WERI-Rb-1 (cell line): ENCODE results near the gene CLNK.
A peak's percentile ranks its signal among the peaks of the same experiment; 100 is the strongest.

ENCODE experiments used
- DNase-seq: peaks from one replicate; pipeline ENCODE4 v3.0.0-alpha.2; 2020
- H3K27ac ChIP-seq: fragments of 250-450 bp; sonication (Bioruptor Pico); 2 replicates; pipeline ENCODE4 v1.5.1; 2020; ENCODE audit warnings: mild to moderate bottlenecking, moderate library complexity
- H3K27me3 ChIP-seq: fragments of 250-450 bp; sonication (Bioruptor Pico); 2 replicates; pipeline ENCODE4 v1.5.1; 2021; ENCODE audit warnings: mild to moderate bottlenecking, low read depth, moderate library complexity; ENCODE audit not compliant: insufficient read depth, severe bottlenecking
- H3K36me3 ChIP-seq: fragments of 250-450 bp; sonication (Bioruptor Pico); 2 replicates; pipeline ENCODE4 v1.5.1; 2020; ENCODE audit warnings: mild to moderate bottlenecking, moderate library complexity
- H3K4me3 ChIP-seq: 2 replicates; pipeline ENCODE4 v1.5.1; 2011; ENCODE audit warnings: low read depth, mild to moderate bottlenecking, control low read depth, low read length
- H3K9me3 ChIP-seq: fragments of 250-450 bp; sonication (Bioruptor Pico); 2 replicates; pipeline ENCODE4 v1.5.1; 2021; ENCODE audit warnings: mild to moderate bottlenecking, moderate library complexity; ENCODE audit not compliant: severe bottlenecking
- TF ChIP-seq, protein P1 (sequence below): IDR thresholded peaks from 2 replicates; pipeline ENCODE4 v1.5.1; 2011; ENCODE audit warnings: low read depth, mild to moderate bottlenecking, control low read depth, inconsistent platforms, low read length

Gene CLNK

GRCh38 chr4:10587296-10587695, 97.3 kb downstream of the CLNK start:
- no peak overlapping the region for H3K4me3 ChIP-seq
- no peak for DNase-seq
- no peaks in the 10 kb centered on the region for H3K9me3 ChIP-seq
- no peak overlapping the region for H3K27ac ChIP-seq
- no peaks in the 10 kb centered on the region for H3K36me3 ChIP-seq
- no peaks in the 10 kb centered on the region for H3K27me3 ChIP-seq
- TF ChIP-seq, protein P1, sequence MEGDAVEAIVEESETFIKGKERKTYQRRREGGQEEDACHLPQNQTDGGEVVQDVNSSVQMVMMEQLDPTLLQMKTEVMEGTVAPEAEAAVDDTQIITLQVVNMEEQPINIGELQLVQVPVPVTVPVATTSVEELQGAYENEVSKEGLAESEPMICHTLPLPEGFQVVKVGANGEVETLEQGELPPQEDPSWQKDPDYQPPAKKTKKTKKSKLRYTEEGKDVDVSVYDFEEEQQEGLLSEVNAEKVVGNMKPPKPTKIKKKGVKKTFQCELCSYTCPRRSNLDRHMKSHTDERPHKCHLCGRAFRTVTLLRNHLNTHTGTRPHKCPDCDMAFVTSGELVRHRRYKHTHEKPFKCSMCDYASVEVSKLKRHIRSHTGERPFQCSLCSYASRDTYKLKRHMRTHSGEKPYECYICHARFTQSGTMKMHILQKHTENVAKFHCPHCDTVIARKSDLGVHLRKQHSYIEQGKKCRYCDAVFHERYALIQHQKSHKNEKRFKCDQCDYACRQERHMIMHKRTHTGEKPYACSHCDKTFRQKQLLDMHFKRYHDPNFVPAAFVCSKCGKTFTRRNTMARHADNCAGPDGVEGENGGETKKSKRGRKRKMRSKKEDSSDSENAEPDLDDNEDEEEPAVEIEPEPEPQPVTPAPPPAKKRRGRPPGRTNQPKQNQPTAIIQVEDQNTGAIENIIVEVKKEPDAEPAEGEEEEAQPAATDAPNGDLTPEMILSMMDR, result no peak

DNA sequence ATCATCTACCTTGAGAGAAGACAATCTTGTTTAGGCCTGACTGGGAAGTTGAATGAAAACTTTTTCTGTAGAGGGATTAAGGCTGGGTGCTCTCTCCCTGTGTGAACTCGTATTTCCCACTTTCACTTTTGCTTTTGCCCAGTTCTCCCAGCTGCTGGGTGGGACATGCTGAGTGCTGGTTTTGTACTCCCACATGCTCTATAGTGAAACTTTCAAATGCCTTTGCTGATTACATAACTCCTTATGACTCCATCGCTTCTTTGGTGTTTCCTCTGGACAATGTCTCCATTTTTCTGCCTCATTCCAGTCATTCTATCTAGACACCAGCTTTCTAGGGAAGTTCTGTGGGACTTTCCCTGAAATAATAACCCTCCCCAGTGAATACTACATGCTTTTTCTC, 100.5 kb downstream of the CLNK start:
- Histone ChIP-seq H3K4me3 (no peak overlapping the region), H3K9me3 (no peaks in the 10 kb centered on the region), H3K27me3 (no peaks in the 10 kb centered on the region), H3K27ac (no peak overlapping the region), H3K36me3 (no peaks in the 10 kb centered on the region)
- TF ChIP-seq, protein P1, result no peak
- DNase-seq, result no peak

DNA sequence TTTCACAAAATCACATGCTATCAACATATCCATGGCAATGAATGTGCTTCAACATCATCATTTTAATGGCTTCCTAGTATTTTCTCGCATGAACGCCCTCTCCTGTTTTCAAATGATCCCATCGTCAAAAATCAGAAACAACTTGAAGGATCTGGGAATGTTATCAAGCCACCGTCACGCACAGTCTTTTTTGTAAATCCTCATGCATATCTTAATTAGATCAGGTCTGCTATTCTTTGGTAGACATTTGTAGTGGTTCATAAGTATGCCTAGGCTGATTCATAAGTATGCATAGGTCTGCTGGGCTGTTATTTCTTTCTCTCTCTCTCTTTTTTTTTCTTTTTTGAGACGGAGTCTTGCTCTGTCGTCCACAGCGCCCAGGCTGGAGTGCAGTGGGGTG, 101.6 kb downstream of the CLNK start:
- TF ChIP-seq, protein P1, result no peak
- DNase-seq, result no peak
- Histone ChIP-seq H3K9me3 (no peaks in the 10 kb centered on the region), H3K27ac (no peak overlapping the region), H3K27me3 (no peaks in the 10 kb centered on the region), H3K4me3 (no peak overlapping the region), H3K36me3 (no peaks in the 10 kb centered on the region)

GRCh38 chr4:10582059-10582686, 102.4 kb downstream of the CLNK start:
- H3K9me3 ChIP-seq, result no peaks in the 10 kb centered on the region
- TF ChIP-seq, protein P1, result peak; percentile 81
- no peaks in the 10 kb centered on the region for H3K27me3 ChIP-seq
- H3K36me3 ChIP-seq, result no peaks in the 10 kb centered on the region
- DNase-seq, result peak; percentile 43
- no peak overlapping the region for H3K27ac ChIP-seq
- no peak overlapping the region for H3K4me3 ChIP-seq

GRCh38 chr4:10581022-10581421, 103.5 kb downstream of the CLNK start:
- no peak overlapping the region for H3K27ac ChIP-seq
- H3K4me3 ChIP-seq, result no peak overlapping the region
- H3K27me3 ChIP-seq, result no peaks in the 10 kb centered on the region
- no peaks in the 10 kb centered on the region for H3K36me3 ChIP-seq
- no peak for DNase-seq
- TF ChIP-seq, protein P1, result no peak
- no peaks in the 10 kb centered on the region for H3K9me3 ChIP-seq

- no peak overlapping the region for H3K27ac ChIP-seq
- DNase-seq, result no peak
- no peak overlapping the region for H3K4me3 ChIP-seq
- TF ChIP-seq, protein P1, result no peak
- H3K27me3 ChIP-seq, result no peaks in the 10 kb centered on the region
- H3K36me3 ChIP-seq, result no peaks in the 10 kb centered on the region
- H3K9me3 ChIP-seq, result no peaks in the 10 kb centered on the region
Measured at GRCh38 chr4:10579648-10580047, 104.9 kb downstream of the CLNK start.
